Tibial nerve (tissue), 4 donors: Measurements from ENCODE around the gene CUL1.

Experiments
- EP300 ChIP-seq, 2 donors: sonication (generic); formaldehyde crosslinking; IDR thresholded peaks; one replicate each; pipeline ENCODE4 v1.6.1; 2017; ENCODE audit warnings: antibody characterized with exemption in 2 of 2, mild to moderate bottlenecking in 1 of 2
- POLR2A ChIP-seq, 2 donors: fragments of 450-650 bp; IDR thresholded peaks; one replicate each; pipeline ENCODE4 v1.6.1; 2017; ENCODE audit warnings: antibody characterized with exemption in 2 of 2, mild to moderate bottlenecking in 2 of 2, moderate library complexity in 2 of 2
- TF ChIP-seq, protein P1 (sequence below), 5 experiments: fragments of 200-600 bp in 3 of 5; fragments of 450-650 bp in 2 of 5; sonication (generic) in 3 of 5; IDR thresholded peaks; one replicate each; pipeline ENCODE4 v1.5.1; 2016 to 2019; ENCODE audit warnings: antibody characterized with exemption in 5 of 5, mild to moderate bottlenecking in 3 of 5, moderate library complexity in 2 of 5

DNA sequence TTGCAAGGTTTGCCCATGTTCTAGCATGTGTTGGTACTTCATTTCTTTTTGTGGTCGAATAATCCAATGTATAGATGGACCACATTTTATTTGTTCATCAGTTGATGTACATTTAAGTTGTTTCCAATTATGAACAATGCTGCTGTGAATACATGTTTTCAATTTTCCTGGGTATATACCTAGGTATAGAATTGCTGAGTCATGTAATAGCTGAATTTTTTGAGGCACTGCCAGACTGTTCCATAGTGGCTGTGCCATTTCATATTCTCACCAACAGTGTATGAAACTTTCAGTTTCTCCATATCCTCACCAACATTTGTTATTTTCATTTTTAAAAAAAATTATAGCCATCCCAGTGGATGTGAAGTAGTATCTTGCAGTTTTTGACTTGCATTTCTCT, 94.9 kb downstream of the CUL1 start:
- TF ChIP-seq, protein P1, sequence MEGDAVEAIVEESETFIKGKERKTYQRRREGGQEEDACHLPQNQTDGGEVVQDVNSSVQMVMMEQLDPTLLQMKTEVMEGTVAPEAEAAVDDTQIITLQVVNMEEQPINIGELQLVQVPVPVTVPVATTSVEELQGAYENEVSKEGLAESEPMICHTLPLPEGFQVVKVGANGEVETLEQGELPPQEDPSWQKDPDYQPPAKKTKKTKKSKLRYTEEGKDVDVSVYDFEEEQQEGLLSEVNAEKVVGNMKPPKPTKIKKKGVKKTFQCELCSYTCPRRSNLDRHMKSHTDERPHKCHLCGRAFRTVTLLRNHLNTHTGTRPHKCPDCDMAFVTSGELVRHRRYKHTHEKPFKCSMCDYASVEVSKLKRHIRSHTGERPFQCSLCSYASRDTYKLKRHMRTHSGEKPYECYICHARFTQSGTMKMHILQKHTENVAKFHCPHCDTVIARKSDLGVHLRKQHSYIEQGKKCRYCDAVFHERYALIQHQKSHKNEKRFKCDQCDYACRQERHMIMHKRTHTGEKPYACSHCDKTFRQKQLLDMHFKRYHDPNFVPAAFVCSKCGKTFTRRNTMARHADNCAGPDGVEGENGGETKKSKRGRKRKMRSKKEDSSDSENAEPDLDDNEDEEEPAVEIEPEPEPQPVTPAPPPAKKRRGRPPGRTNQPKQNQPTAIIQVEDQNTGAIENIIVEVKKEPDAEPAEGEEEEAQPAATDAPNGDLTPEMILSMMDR (IDR thresholded peaks at IDR 0.05), result no peak
- TF ChIP-seq POLR2A (IDR thresholded peaks at IDR 0.05), result no peak
- no peak for TF ChIP-seq EP300 (IDR thresholded peaks at IDR 0.05)
